ENCODE results near the gene ZFR.

DNA sequence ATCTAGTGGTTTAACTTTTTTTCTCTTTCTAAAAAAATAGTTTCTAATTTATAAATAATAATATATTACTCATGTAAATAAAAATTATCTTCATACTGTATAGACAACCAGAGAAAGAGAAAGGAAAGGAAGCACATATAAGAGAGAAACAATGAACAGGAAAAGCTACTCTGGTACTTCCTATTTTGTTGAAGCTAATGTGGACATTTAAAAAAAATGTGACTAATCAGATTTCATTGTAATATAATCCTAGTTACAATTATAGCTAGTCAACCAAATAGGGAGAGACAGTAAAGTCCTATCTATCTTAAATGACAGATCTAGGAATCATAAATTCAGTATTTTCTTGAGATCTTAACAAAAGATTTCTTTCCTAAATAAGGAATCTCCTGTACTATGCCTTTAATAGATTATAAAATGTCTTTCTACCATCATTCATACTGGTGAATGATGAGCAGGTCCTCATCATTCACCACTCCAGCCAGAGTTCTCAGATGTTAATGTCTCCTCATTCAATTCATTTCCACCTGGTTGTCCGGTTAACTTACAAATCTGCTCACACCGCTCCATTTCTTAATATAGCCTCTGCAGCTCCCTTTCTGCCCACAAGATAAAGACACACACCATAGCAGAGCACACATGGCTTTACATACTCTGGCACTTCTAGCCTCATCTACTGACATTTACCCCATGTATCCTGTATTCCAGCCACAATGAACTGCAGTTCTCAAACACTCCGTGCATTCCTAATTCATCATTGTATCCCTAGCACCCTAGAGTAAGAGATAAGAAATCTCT, 30.9 kb downstream of the ZFR start:
- TF ChIP-seq CTCF (IDR thresholded peaks at IDR 0.05) (no peak), POLR2AphosphoS5 (IDR thresholded peaks at IDR 0.05) (no peak), POLR2A (IDR thresholded peaks at IDR 0.05) (no peak)
